Osteoblast (primary cell): ENCODE data around the gene GRAMD1A. TPM values are rescaled to one million over a fixed set of nuclear protein-coding genes. Genes with fewer than 3 reads are reported as not detected.

Experiments
- DNase-seq: peaks from one replicate; pipeline ENCODE4 v3.0.0; 2011; ENCODE audit warnings: low spot score, mixed read lengths; ENCODE audit not compliant: insufficient read length; ENCODE audit errors: missing footprints
- H2AFZ ChIP-seq: 2 replicates; pipeline ENCODE4 v1.6.0; 2011; ENCODE audit warnings: mild to moderate bottlenecking, low read length
- H3K27ac ChIP-seq: 2 replicates; pipeline ENCODE4 v1.5.1; 2011; ENCODE audit warnings: mild to moderate bottlenecking, low read depth, low read length, moderate library complexity
- H3K27me3 ChIP-seq: 2 replicates; pipeline ENCODE4 v1.6.0; 2012; ENCODE audit warnings: mild to moderate bottlenecking, control low read depth, inconsistent platforms, low read length, moderate library complexity; ENCODE audit not compliant: insufficient read depth
- H3K36me3 ChIP-seq: 2 replicates; pipeline ENCODE4 v1.5.1; 2011; ENCODE audit warnings: mild to moderate bottlenecking, low read length, control low read depth, moderate library complexity; ENCODE audit not compliant: insufficient read depth
- H3K4me1 ChIP-seq: 2 replicates; pipeline ENCODE4 v1.5.1; 2011; ENCODE audit warnings: mild to moderate bottlenecking, low read length, control low read depth, moderate library complexity; ENCODE audit not compliant: insufficient read depth
- H3K4me2 ChIP-seq: 2 replicates; pipeline ENCODE4 v1.6.0; 2011; ENCODE audit warnings: mild to moderate bottlenecking, low read length; ENCODE audit not compliant: insufficient read depth
- H3K4me3 ChIP-seq: fragments of 200-600 bp; sonication (generic); 3 replicates; pipeline ENCODE4 v1.5.1; 2012; ENCODE audit warnings: mild to moderate bottlenecking, low read length, inconsistent platforms; ENCODE audit not compliant: insufficient read depth
- H3K79me2 ChIP-seq: 2 replicates; pipeline ENCODE4 v1.6.0; 2012; ENCODE audit warnings: mild to moderate bottlenecking, low read length, control low read depth, inconsistent platforms; ENCODE audit not compliant: insufficient read depth
- H3K9me3 ChIP-seq: 2 replicates; pipeline ENCODE4 v1.5.1; 2011; ENCODE audit warnings: low read depth, low read length, control low read depth
- H4K20me1 ChIP-seq: 2 replicates; pipeline ENCODE4 v1.6.0; 2012; ENCODE audit warnings: mild to moderate bottlenecking, low read length, control low read depth; ENCODE audit not compliant: insufficient read depth
- total RNA-seq: library from RNA; depleted of rRNA; stranded (reverse); fragments of >200 nt; gene quantifications from 2 replicates; pipeline ENCODE4 v1.2.3, GENCODE V29; 2012
- TF ChIP-seq, protein P1 (sequence below): IDR thresholded peaks from 2 replicates; pipeline ENCODE4 v1.5.1; 2011; ENCODE audit warnings: mild to moderate bottlenecking, low read depth, low read length, moderate library complexity; ENCODE audit errors: extremely low read depth

Gene GRAMD1A
- total RNA-seq, 1 donor, result 29.7 TPM

GRCh38 chr19:35034588-35035382 is 34.7 kb downstream of the GRAMD1A start:
- Histone ChIP-seq H3K27me3 (no peaks in the 10 kb centered on the region), H2AFZ (no peak overlapping the region), H3K79me2 (no peaks in the 10 kb centered on the region), H3K9me3 (no peaks in the 10 kb centered on the region), H3K4me2 (no peak overlapping the region), H3K27ac (no peak overlapping the region), H3K4me3 (no peak overlapping the region), H3K36me3 (no peaks in the 10 kb centered on the region), H4K20me1 (no peaks in the 10 kb centered on the region), H3K4me1 (peaks cover 3% of the 10 kb centered on the region)
- DNase-seq, result peak; percentile 82
- TF ChIP-seq, protein P1, sequence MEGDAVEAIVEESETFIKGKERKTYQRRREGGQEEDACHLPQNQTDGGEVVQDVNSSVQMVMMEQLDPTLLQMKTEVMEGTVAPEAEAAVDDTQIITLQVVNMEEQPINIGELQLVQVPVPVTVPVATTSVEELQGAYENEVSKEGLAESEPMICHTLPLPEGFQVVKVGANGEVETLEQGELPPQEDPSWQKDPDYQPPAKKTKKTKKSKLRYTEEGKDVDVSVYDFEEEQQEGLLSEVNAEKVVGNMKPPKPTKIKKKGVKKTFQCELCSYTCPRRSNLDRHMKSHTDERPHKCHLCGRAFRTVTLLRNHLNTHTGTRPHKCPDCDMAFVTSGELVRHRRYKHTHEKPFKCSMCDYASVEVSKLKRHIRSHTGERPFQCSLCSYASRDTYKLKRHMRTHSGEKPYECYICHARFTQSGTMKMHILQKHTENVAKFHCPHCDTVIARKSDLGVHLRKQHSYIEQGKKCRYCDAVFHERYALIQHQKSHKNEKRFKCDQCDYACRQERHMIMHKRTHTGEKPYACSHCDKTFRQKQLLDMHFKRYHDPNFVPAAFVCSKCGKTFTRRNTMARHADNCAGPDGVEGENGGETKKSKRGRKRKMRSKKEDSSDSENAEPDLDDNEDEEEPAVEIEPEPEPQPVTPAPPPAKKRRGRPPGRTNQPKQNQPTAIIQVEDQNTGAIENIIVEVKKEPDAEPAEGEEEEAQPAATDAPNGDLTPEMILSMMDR, result no peak

DNA sequence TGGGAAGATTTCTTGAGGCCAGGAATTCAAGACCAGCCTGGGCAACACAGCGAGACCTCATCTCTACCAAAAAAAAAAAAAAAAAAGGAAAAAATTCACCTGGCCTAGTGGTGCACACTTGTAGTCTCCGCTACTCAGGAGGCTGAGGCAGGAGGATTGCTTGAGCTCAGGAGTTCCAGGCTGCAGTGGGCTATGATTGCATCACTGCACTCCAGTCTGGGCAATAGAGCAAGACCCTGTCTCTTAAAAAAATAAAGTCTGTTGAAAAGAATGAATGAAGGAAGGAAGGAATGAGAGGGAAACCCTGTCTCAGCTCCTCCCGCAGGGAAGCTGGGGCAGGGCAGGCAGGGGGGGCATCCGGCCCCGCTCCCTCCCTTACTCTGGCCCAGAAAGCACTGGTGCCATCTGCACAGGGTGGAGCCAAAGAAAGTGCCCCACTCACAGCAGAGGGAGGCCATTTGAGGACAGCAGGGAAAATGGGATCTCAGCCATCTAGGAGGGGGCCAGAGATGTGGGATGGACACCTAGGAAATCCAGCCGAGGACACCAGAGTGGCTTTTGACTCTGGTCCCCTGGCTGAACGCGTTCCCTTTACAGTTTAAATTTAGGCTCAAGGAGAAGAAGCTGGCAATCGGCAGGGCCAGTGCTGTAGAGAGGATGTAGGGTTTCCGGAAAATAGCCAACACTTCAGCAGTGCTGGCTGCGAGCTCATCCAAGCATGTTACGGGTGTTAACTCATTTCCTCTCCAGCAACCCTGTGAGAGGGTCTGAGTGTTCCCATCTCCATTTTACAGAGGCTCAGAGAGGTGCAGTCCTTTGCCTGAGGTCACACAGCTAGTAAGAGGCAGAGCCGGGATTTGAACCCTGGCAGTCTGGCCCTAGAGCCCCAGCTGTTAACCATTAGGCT is 37.8 kb downstream of the GRAMD1A start:
- H3K4me2 ChIP-seq, result no peak overlapping the region
- H3K27me3 ChIP-seq, result no peaks in the 10 kb centered on the region
- DNase-seq, result peak; percentile 88
- TF ChIP-seq, protein P1, result no peak
- no peak overlapping the region for H3K4me3 ChIP-seq
- no peaks in the 10 kb centered on the region for H4K20me1 ChIP-seq
- H3K4me1 ChIP-seq, result peaks cover 8% of the 10 kb centered on the region
- H3K36me3 ChIP-seq, result no peaks in the 10 kb centered on the region
- peak overlapping the region; percentile 70 for H2AFZ ChIP-seq
- no peak overlapping the region for H3K27ac ChIP-seq
- H3K9me3 ChIP-seq, result no peaks in the 10 kb centered on the region
- no peaks in the 10 kb centered on the region for H3K79me2 ChIP-seq

DNA sequence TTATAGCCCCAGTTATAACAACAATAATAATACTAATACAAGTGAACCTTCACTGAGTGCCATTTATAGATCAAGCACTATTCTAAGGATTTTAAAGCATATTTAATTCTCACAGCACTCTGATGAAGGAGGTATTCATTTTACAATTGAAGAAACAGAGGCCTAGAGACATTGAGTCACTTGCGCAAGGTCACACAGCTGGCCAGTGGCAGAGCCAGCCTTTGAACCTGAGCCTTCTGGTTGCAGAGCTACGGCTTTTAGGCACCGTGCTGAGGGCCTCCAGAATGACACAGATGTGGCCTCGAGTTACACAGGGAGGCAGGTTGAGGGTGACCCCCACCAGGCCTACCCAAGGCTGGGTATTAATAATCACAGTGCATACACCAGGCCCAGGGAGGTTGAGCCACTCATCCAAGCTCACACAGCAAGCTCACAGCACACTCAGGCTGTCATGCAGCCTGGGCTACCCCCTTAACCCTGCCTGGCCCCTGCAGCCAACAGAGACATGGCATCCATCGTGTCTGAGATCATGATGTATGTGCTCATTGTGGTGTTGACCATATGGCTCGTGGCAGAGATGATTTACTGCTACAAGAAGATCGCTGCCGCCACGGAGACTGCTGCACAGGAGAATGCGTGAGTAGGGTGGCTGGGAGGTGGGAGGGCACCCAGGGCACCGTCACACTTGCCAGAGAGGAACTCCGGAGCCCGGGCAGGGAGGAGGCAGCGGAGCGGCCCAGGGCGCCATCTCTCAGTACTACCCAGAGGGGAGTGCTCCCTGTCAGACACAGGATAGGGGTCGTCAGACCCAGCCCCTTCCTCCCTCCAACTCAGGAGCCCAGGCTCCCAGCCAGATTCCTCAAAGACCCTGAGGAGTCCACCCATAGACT is 38.7 kb downstream of the GRAMD1A start:
- Histone ChIP-seq H3K36me3 (no peaks in the 10 kb centered on the region), H3K27ac (no peak overlapping the region), H3K4me1 (peaks cover 8% of the 10 kb centered on the region), H2AFZ (no peak overlapping the region), H3K9me3 (no peaks in the 10 kb centered on the region), H3K79me2 (no peaks in the 10 kb centered on the region), H3K27me3 (no peaks in the 10 kb centered on the region), H3K4me3 (no peak overlapping the region), H4K20me1 (no peaks in the 10 kb centered on the region), H3K4me2 (no peak overlapping the region)
- DNase-seq, result peak; percentile 79
- TF ChIP-seq, protein P1, result no peak
